Measurements from ENCODE around the gene GM2A.
A peak's percentile ranks its signal among the peaks of the same experiment; 100 is the strongest.
"Not testable (repeated sequence)": the region's sequence is repeated elsewhere in the genome, so short reads cannot be mapped to it uniquely, and the experiment has no call there.

GM2A gene

GRCh38 chr5:151236888-151237287 is 16.1 kb upstream of the GM2A start:
- DNase-seq (ENCODE audit: insufficient read length, low spot score) (no peak), FAIRE-seq (no peak)
- no peak for TF ChIP-seq CTCF (IDR thresholded peaks at IDR 0.05; ENCODE audit: insufficient read depth, missing control alignments)

GRCh38 chr5:151237685-151238084 is 15.3 kb upstream of the GM2A start:
- FAIRE-seq (no peak), DNase-seq (ENCODE audit: insufficient read length, low spot score) (no peak)
- TF ChIP-seq CTCF (IDR thresholded peaks at IDR 0.05; ENCODE audit: insufficient read depth, missing control alignments) = no peak

- FAIRE-seq (no peak), DNase-seq (ENCODE audit: insufficient read length, low spot score) (no peak)
- TF ChIP-seq CTCF (IDR thresholded peaks at IDR 0.05; ENCODE audit: insufficient read depth, missing control alignments) = no peak
Observed at GRCh38 chr5:151238303-151238741, 14.7 kb upstream of the GM2A start.

- DNase-seq (ENCODE audit: insufficient read length, low spot score) (no peak), FAIRE-seq (no peak)
- peak; percentile 66 for TF ChIP-seq CTCF (IDR thresholded peaks at IDR 0.05; ENCODE audit: insufficient read depth, missing control alignments)
Observed at GRCh38 chr5:151239237-151239861, 13.6 kb upstream of the GM2A start.

- not testable (repeated sequence) for FAIRE-seq; DNase-seq (ENCODE audit: insufficient read length, low spot score)
Observed at GRCh38 chr5:151240268-151240835, 12.6 kb upstream of the GM2A start.

- no peak for TF ChIP-seq CTCF (IDR thresholded peaks at IDR 0.05; ENCODE audit: insufficient read depth, missing control alignments)
Observed at GRCh38 chr5:151240924-151241635, 11.9 kb upstream of the GM2A start.

GRCh38 chr5:151243127-151243526 is 9.9 kb upstream of the GM2A start:
- DNase-seq (ENCODE audit: insufficient read length, low spot score) = no peak
- TF ChIP-seq CTCF (IDR thresholded peaks at IDR 0.05; ENCODE audit: insufficient read depth, missing control alignments) = no peak
- FAIRE-seq = no peak

More at GRCh38 chr5:151240924-151241635, 11.9 kb upstream of the GM2A start:
- no peak for DNase-seq (ENCODE audit: insufficient read length, low spot score)
- FAIRE-seq = no peak

All from D721Med (cell line).